Measurements from ENCODE around the gene NUP50.

DNA sequence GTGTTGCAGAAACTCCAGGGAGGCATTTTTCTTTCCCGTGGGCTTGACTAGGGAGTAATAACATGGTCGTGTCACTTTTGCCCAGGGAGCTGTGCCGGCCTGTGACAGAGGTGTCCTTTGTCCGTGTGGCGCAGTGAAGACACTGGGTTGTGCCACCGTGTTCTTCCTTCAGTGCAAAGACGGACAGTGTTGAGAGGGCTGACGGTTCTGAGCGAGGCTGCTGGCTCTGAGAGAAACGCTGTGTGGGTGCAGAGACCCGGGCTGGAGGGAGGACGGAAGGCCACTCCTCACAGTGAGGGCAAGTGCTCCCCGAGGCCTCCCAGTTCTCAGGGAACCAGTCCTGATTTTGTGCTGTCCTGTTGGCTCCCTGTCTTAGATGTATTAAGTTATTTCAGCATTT is 20.2 kb downstream of the NUP50 start:
- TF ChIP-seq POLR2AphosphoS5 (IDR thresholded peaks at IDR 0.05) (no peak), CTCF (IDR thresholded peaks at IDR 0.05) (no peak), POLR2A (IDR thresholded peaks at IDR 0.05) (no peak), EP300 (IDR thresholded peaks at IDR 0.05) (no peak)
